Neutrophil (primary cell): ENCODE measurements around the gene MPP7.
"Not testable (repeated sequence)": the region's sequence is repeated elsewhere in the genome, so short reads cannot be mapped to it uniquely, and the experiment has no call there.

Experiments used
- H3K27ac ChIP-seq: fragments of 200-600 bp; sonication (generic); 2 replicates; pipeline ENCODE4 v1.5.1; 2016; ENCODE audit warnings: mild to moderate bottlenecking, moderate library complexity
- H3K27me3 ChIP-seq: fragments of 200-600 bp; sonication (generic); 2 replicates; pipeline ENCODE4 v1.6.0; 2016; ENCODE audit warnings: mild to moderate bottlenecking
- H3K36me3 ChIP-seq: fragments of 200-600 bp; sonication (generic); 2 replicates; pipeline ENCODE4 v1.5.1; 2017
- H3K4me1 ChIP-seq, 2 experiments: fragments of 200-600 bp in 1 of 2; sonication (generic) in 1 of 2; 1 replicate in 1 of 2; 2 replicates in 1 of 2; pipeline versions ENCODE4 v1.5.1 to v1.6.1; 2013 to 2016; ENCODE audit warnings: low read depth in 1 of 2, low read length in 1 of 2, mild to moderate bottlenecking in 1 of 2, moderate library complexity in 1 of 2; ENCODE audit not compliant: control insufficient read depth in 1 of 2, insufficient read depth in 1 of 2
- H3K4me3 ChIP-seq, 2 experiments: fragments of 200-600 bp in 1 of 2; sonication (generic) in 1 of 2; 1 replicate in 1 of 2; 2 replicates in 1 of 2; pipeline ENCODE4 v1.5.1; 2013 to 2016; ENCODE audit warnings: low read depth in 1 of 2, low read length in 1 of 2, mild to moderate bottlenecking in 1 of 2, moderate library complexity in 1 of 2
- H3K9me3 ChIP-seq: fragments of 200-600 bp; sonication (generic); 2 replicates; pipeline ENCODE4 v1.5.1; 2016
- CTCF ChIP-seq: fragments of 200-600 bp; sonication (generic); IDR thresholded peaks from 2 replicates; pipeline ENCODE4 v1.5.1; 2016; ENCODE audit warnings: antibody characterized with exemption

MPP7 gene

GRCh38 chr10:28302638-28303488, at the start of gene MPP7:
MPP7 (minus strand) TSS chr10:28303064; CDS start chr10:28238604, 64,460 bp downstream.
- H3K4me1 ChIP-seq = peaks cover 68 to 69% of the 10 kb centered on the region in 2 experiments
- no peaks in the 10 kb centered on the region for H3K36me3 ChIP-seq
- H3K27ac ChIP-seq = peak within 1 kb of the TSS; percentile 87
- H3K9me3 ChIP-seq = no peaks in the 10 kb centered on the region
- no peaks in the 10 kb centered on the region for H3K27me3 ChIP-seq
- peak within 1 kb of the TSS; percentile 76 to 95 for H3K4me3 ChIP-seq
- TF ChIP-seq CTCF = peak; percentile 75

GRCh38 chr10:28349892-28350291, 47.0 kb upstream of the MPP7 start:
- no peak for TF ChIP-seq CTCF
- Histone ChIP-seq H3K27me3 (no peaks in the 10 kb centered on the region), H3K36me3 (no peaks in the 10 kb centered on the region)

GRCh38 chr10:28343987-28344895, 41.4 kb upstream of the MPP7 start:
- peak overlapping the region; percentile 77 for H3K27ac ChIP-seq
- no peaks in the 10 kb centered on the region for H3K27me3 ChIP-seq
- H3K4me3 ChIP-seq = peak overlapping the region in 1 of 2 experiments; percentile 22
- no peaks in the 10 kb centered on the region for H3K36me3 ChIP-seq
- TF ChIP-seq CTCF = peak; percentile 7
- H3K9me3 ChIP-seq = no peaks in the 10 kb centered on the region
- peaks cover 20 to 28% of the 10 kb centered on the region in 2 experiments for H3K4me1 ChIP-seq

More at GRCh38 chr10:28349892-28350291, 47.0 kb upstream of the MPP7 start:
- Histone ChIP-seq H3K9me3 (no peaks in the 10 kb centered on the region), H3K27ac (no peak overlapping the region), H3K4me1 (peaks cover 5 to 8% of the 10 kb centered on the region in 2 experiments), H3K4me3 (no peak overlapping the region)

- Histone ChIP-seq H3K27ac (no peak overlapping the region), H3K4me3 (no peak overlapping the region), H3K27me3 (no peaks in the 10 kb centered on the region)
Observed at GRCh38 chr10:28343252-28343651, 40.4 kb upstream of the MPP7 start.

GRCh38 chr10:28341679-28342078, 38.8 kb upstream of the MPP7 start:
- not testable (repeated sequence) for H3K4me3 ChIP-seq, H3K36me3 ChIP-seq, H3K27me3 ChIP-seq, H3K27ac ChIP-seq, H3K9me3 ChIP-seq
- H3K4me1 ChIP-seq = peaks cover 25 to 36% of the 10 kb centered on the region in 2 experiments

More at GRCh38 chr10:28343252-28343651, 40.4 kb upstream of the MPP7 start:
- no peaks in the 10 kb centered on the region for H3K36me3 ChIP-seq
- TF ChIP-seq CTCF = no peak
- H3K9me3 ChIP-seq = no peaks in the 10 kb centered on the region
- peaks cover 20 to 28% of the 10 kb centered on the region in 2 experiments for H3K4me1 ChIP-seq
